Subcutaneous abdominal adipose tissue (tissue), 5 donors: ENCODE data around the gene KDM2B.

Experiments
- H3K27ac ChIP-seq: one replicate; pipeline ENCODE4 v1.7.0; 2013; ENCODE audit warnings: low read depth, mild to moderate bottlenecking, inconsistent platforms, low read length, moderate library complexity
- H3K27me3 ChIP-seq, 5 donors: one replicate each; pipeline ENCODE4 v1.7.0; 2013; ENCODE audit warnings: low read length in 5 of 5, inconsistent platforms in 1 of 5; ENCODE audit not compliant: control insufficient read depth in 5 of 5, insufficient read depth in 4 of 5
- H3K36me3 ChIP-seq, 5 donors: one replicate each; pipeline ENCODE4 v1.7.0; 2013; ENCODE audit warnings: low read length in 5 of 5; ENCODE audit not compliant: control insufficient read depth in 5 of 5, insufficient read depth in 5 of 5
- H3K4me1 ChIP-seq, 5 donors: one replicate each; pipeline ENCODE4 v1.7.0; 2013; ENCODE audit warnings: low read length in 5 of 5, mild to moderate bottlenecking in 3 of 5, moderate library complexity in 1 of 5; ENCODE audit not compliant: control insufficient read depth in 5 of 5, insufficient read depth in 5 of 5
- H3K4me3 ChIP-seq, 5 donors: one replicate each; pipeline ENCODE4 v1.7.0; 2013; ENCODE audit warnings: low read length in 5 of 5, low read depth in 1 of 5
- H3K9ac ChIP-seq, 5 donors: one replicate each; pipeline ENCODE4 v1.7.0; 2013; ENCODE audit warnings: low read length in 5 of 5, mild to moderate bottlenecking in 4 of 5, moderate library complexity in 3 of 5
- H3K9me3 ChIP-seq, 5 donors: one replicate each; pipeline ENCODE4 v1.7.0; 2013; ENCODE audit warnings: low read length in 5 of 5; ENCODE audit not compliant: control insufficient read depth in 5 of 5
- donor health status: healthy.
- donor health status: healthy.
- donor health status: healthy.
- donor health status: healthy.
- donor health status: healthy.

The KDM2B gene

GRCh38 chr12:121452340-121452984, 128.4 kb downstream of the KDM2B start:
- Histone ChIP-seq H3K9me3 (no peaks in the 10 kb centered on the region), H3K27ac (peak overlapping the region; percentile 48), H3K27me3 (no peaks in the 10 kb centered on the region), H3K4me1 (peaks cover 2 to 40% (median 24%) of the 10 kb centered on the region in 5 donors), H3K9ac (peak overlapping the region in 4 of 5 donors; percentile 35 to 77 (median 51)), H3K4me3 (peak overlapping the region; percentile 52 to 60 (median 57)), H3K36me3 (peaks cover 0 to 3% (median 0%) of the 10 kb centered on the region in 5 donors)

- Histone ChIP-seq H3K4me3 (peak overlapping the region; percentile 52 to 60 (median 57)), H3K4me1 (peaks cover 2 to 40% (median 24%) of the 10 kb centered on the region in 5 donors), H3K9me3 (no peaks in the 10 kb centered on the region), H3K27me3 (no peaks in the 10 kb centered on the region), H3K27ac (peak overlapping the region; percentile 48), H3K36me3 (peaks cover 0 to 3% (median 0%) of the 10 kb centered on the region in 5 donors), H3K9ac (peak overlapping the region; percentile 35 to 77 (median 41))
Measured at GRCh38 chr12:121451961-121452339, 128.9 kb downstream of the KDM2B start.

DNA sequence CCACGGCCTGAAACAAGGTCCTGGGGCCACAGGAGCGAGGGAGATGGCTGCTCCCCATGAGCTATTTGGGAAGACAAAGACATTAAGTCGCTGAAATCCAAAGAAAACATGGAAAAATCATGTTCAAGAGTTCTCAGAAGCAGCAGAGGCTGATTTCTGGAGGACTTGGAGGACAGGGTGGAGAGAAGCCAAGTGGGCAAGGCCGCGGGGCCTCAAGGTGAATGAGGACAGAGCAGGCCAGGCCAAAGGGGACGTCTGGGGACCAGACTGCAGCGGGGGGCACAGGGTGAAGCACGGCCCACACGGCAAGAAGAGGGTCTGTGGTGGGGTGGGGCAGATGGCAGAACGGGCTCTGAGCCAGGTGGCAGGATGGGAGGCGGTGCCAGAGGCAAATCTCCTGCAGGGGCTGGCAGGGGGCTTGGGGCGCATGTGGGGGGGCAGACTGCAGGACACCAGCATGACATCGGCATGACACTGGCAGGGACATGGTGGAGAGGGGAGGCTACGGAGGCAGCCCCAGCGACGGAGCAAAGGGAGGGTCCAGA, 132.0 kb downstream of the KDM2B start:
- H3K27ac ChIP-seq = no peak overlapping the region
- H3K27me3 ChIP-seq = no peaks in the 10 kb centered on the region
- H3K4me1 ChIP-seq = peaks cover 2 to 37% (median 25%) of the 10 kb centered on the region in 5 donors
- no peaks in the 10 kb centered on the region for H3K9me3 ChIP-seq
- no peak overlapping the region for H3K4me3 ChIP-seq
- peak overlapping the region in 1 of 5 donors; percentile 25 for H3K9ac ChIP-seq
- peaks cover 0 to 11% (median 5%) of the 10 kb centered on the region in 5 donors for H3K36me3 ChIP-seq

- H3K27me3 ChIP-seq = no peaks in the 10 kb centered on the region
Measured at GRCh38 chr12:121446750-121447149, 134.1 kb downstream of the KDM2B start.

DNA sequence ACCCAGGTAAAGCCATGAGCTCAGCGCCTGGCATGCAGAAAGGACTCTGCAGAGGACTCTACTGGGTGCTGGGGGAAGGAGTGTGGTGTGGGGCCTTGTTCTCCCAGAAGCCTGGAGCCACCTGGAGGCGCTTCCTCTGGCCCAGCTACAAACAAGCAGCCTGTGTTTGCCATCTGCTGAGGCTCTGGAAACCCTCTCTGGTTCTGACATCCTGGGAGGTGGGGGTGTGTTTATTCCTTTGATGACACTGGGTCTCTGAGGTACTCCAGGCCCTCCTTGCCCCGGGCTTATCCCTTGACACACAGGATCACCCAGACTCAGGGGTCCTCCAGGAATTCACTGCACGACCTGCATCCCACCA, 136.0 kb downstream of the KDM2B start:
- Histone ChIP-seq H3K9ac (peak overlapping the region in 1 of 5 donors; percentile 20), H3K36me3 (peaks cover 0 to 45% (median 33%) of the 10 kb centered on the region in 5 donors), H3K27ac (no peak overlapping the region), H3K27me3 (no peaks in the 10 kb centered on the region), H3K4me3 (no peak overlapping the region), H3K9me3 (no peaks in the 10 kb centered on the region), H3K4me1 (peaks cover 0 to 15% (median 3%) of the 10 kb centered on the region in 5 donors)

More at GRCh38 chr12:121446750-121447149, 134.1 kb downstream of the KDM2B start:
- Histone ChIP-seq H3K36me3 (peaks cover 0 to 26% (median 14%) of the 10 kb centered on the region in 5 donors), H3K9ac (no peak overlapping the region), H3K4me3 (no peak overlapping the region), H3K9me3 (no peaks in the 10 kb centered on the region), H3K27ac (no peak overlapping the region), H3K4me1 (peaks cover 2 to 22% (median 9%) of the 10 kb centered on the region in 5 donors)

GRCh38 chr12:121443911-121444841, 136.6 kb downstream of the KDM2B start:
- no peaks in the 10 kb centered on the region for H3K9me3 ChIP-seq
- peaks cover 0 to 51% (median 36%) of the 10 kb centered on the region in 5 donors for H3K36me3 ChIP-seq
- no peak overlapping the region for H3K9ac ChIP-seq
- peaks cover 0 to 12% (median 3%) of the 10 kb centered on the region in 5 donors for H3K4me1 ChIP-seq
- no peak overlapping the region for H3K27ac ChIP-seq
- no peak overlapping the region for H3K4me3 ChIP-seq
- no peaks in the 10 kb centered on the region for H3K27me3 ChIP-seq

GRCh38 chr12:121443193-121443870, 137.5 kb downstream of the KDM2B start:
- Histone ChIP-seq H3K27me3 (no peaks in the 10 kb centered on the region), H3K4me1 (peaks cover 0 to 11% (median 3%) of the 10 kb centered on the region in 5 donors), H3K9ac (no peak overlapping the region), H3K4me3 (no peak overlapping the region), H3K36me3 (peaks cover 0 to 60% (median 43%) of the 10 kb centered on the region in 5 donors), H3K27ac (no peak overlapping the region), H3K9me3 (no peaks in the 10 kb centered on the region)

DNA sequence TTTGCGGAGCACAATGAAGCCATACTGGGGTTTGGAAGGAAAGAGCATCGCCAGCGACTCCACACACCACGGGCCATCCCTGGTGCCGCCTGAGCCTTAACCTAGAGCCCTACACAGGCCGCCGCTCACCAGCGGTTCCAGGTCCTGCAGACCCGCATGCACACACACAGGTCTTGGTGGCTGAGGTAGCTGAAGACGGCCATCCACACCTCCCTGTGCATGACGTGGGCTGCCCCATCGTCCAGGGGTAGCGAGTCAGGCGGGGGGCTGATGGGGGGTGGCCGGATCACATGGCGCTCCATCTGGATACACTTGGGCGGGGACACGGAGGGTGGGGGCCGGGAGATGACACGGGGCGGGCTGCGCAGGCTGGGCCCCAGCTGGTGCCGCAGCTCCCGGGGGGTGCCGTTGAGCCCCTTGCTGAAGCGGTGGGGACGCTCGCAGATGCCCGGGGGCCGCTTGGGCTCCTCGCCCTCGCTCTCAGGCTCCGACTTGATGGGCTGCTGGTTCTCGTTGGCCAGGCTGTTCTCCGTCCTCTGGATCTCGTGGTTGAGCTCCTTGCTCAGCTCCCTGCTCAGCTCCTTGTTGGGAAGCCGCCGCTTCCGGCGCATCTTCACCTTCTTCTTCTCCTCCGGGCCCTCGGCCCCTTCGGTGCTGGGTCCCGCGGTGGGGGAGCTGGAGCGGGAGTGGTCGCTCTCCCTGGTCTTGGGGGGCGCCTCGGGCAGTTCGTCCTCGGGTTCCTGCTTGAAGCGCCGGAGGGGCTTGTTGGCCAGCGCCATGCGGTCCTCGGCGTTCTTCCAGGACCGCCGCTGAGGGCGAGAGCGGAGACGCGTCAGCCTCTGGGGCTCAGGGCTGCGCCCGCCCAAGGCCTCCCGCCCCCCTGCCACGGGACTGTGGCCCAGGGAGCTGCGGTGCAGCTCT, 138.5 kb downstream of the KDM2B start:
- H3K9me3 ChIP-seq = no peaks in the 10 kb centered on the region
- no peak overlapping the region for H3K27ac ChIP-seq
- H3K36me3 ChIP-seq = peaks cover 0 to 68% (median 44%) of the 10 kb centered on the region in 5 donors
- peaks cover 0 to 11% (median 3%) of the 10 kb centered on the region in 5 donors for H3K4me1 ChIP-seq
- H3K4me3 ChIP-seq = no peak overlapping the region
- no peaks in the 10 kb centered on the region for H3K27me3 ChIP-seq
- H3K9ac ChIP-seq = no peak overlapping the region

GRCh38 chr12:121441555-121441954, 139.3 kb downstream of the KDM2B start:
- Histone ChIP-seq H3K9me3 (no peaks in the 10 kb centered on the region), H3K4me3 (no peak overlapping the region), H3K27me3 (no peaks in the 10 kb centered on the region), H3K4me1 (peaks cover 0 to 11% (median 2%) of the 10 kb centered on the region in 5 donors), H3K27ac (no peak overlapping the region), H3K9ac (no peak overlapping the region), H3K36me3 (peaks cover 0 to 72% (median 47%) of the 10 kb centered on the region in 5 donors)
